ENCODE measurements around the gene SPHKAP. TPM values are rescaled to one million over a fixed set of nuclear protein-coding genes. Genes with fewer than 3 reads are reported as not detected.

The SPHKAP gene
- total and polyA plus RNA-seq, 2 of the 4 experiments (the other 2 are of a cell fraction) = not detected

GRCh38 chr2:228126401-228126800 is 55.1 kb downstream of the SPHKAP start:
- H2BK20ac ChIP-seq (ENCODE audit: low read depth, low read length) = no peak overlapping the region
- H3K79me1 ChIP-seq (ENCODE audit: low read depth in 1 of 2, low read length in 2 of 2) = no peaks in the 10 kb centered on the region
- H4K20me1 ChIP-seq (ENCODE audit: insufficient read depth, low read length) = no peaks in the 10 kb centered on the region
- H2BK5ac ChIP-seq (ENCODE audit: low read depth, low read length, poor library complexity, severe bottlenecking) = no peak overlapping the region
- H2AK5ac ChIP-seq (ENCODE audit: low read depth, low read length) = no peak overlapping the region
- H2AFZ ChIP-seq (replicated peaks; ENCODE audit: low read length, poor library complexity) = no peak overlapping the region
- no peak overlapping the region for H2BK120ac ChIP-seq (ENCODE audit: low read depth, low read length)
- no peak overlapping the region for H4K5ac ChIP-seq (ENCODE audit: low read depth, low read length)
- H2BK15ac ChIP-seq (ENCODE audit: low read depth, low read length) = no peak overlapping the region
- H4K8ac ChIP-seq (ENCODE audit: low read depth in 2 of 2, low read length in 2 of 2) = no peak overlapping the region
- no peak overlapping the region for H3K4me3 ChIP-seq (ENCODE audit: insufficient read depth, low read depth, low read length)
- no peak overlapping the region for H3K27ac ChIP-seq (ENCODE audit: insufficient read depth, low read length)
- no peak overlapping the region for H2AK9ac ChIP-seq (replicated peaks; ENCODE audit: low read depth, low read length, poor library complexity)
- H3K27me3 ChIP-seq (ENCODE audit: control insufficient read depth, insufficient read depth, low read length) = no peaks in the 10 kb centered on the region
- in situ Hi-C loops (cut with MboI; ENCODE audit: low sequenced_read_pairs) = no loop called here
- CTCF ChIA-PET = no interaction called here
- H3K9me1 ChIP-seq (ENCODE audit: insufficient read depth, low read length) = no peaks in the 10 kb centered on the region
- no peak overlapping the region for H3K14ac ChIP-seq (replicated peaks; ENCODE audit: low read depth, low read length)
- no CpG with 5 or more reads among the region's 1 CpG for WGBS, 2 experiments (ENCODE audit: extremely low coverage in 2 of 2, insufficient read length in 1 of 2)
- no peak overlapping the region for H3K9ac ChIP-seq (ENCODE audit: low read depth, low read length)
- dilution Hi-C loops (cut with HindIII; ENCODE audit: low sequenced_read_pairs, unreplicated experiment) = no loop called here
- H3K18ac ChIP-seq (ENCODE audit: low read depth, low read length) = no peak overlapping the region
- POLR2A ChIA-PET (ENCODE audit: unreplicated experiment) = no interaction called here
- no TSS peak for BruUV-seq (replicated peaks)
- no peak overlapping the region for H3K56ac ChIP-seq (ENCODE audit: extremely low read depth, insufficient read depth, low read length)
- no peaks in the 10 kb centered on the region for H3K36me3 ChIP-seq (ENCODE audit: control insufficient read depth, insufficient read depth, low read length)
- H3K4ac ChIP-seq (ENCODE audit: low read depth, low read length) = no peak overlapping the region
- H4K91ac ChIP-seq (ENCODE audit: insufficient read depth, low read depth, low read length) = no peak overlapping the region
- H3K9me3 ChIP-seq (ENCODE audit: control insufficient read depth, insufficient read depth, low read length) = peaks cover 9% of the 10 kb centered on the region
- TF ChIP-seq MAFK (IDR thresholded peaks at IDR 0.05; ENCODE audit: low read depth, low read length) (0 out of 2 replicates have a peak, but pooled peaks have one; percentile 21), MAZ (IDR thresholded peaks at IDR 0.05; ENCODE audit: borderline replicate concordance, low read depth, low read length) (no peak)
- DNase-seq (no peak), ATAC-seq (ENCODE audit: low read depth) (no peak)
- H3K23ac ChIP-seq (ENCODE audit: low read depth, low read length) = no peak overlapping the region
- no peak overlapping the region for H3K4me2 ChIP-seq (ENCODE audit: low read depth, low read length)
- intact Hi-C loops (cut with micrococcal nuclease) = no loop called here
- no peaks in the 10 kb centered on the region for H3K4me1 ChIP-seq (ENCODE audit: control insufficient read depth, insufficient read depth, low read length)

Measured in IMR-90 (cell line).